Spleen (tissue), 11 donors: ENCODE measurements around the gene CLIC5. TPM values are rescaled to one million over a fixed set of nuclear protein-coding genes. Genes with fewer than 3 reads are reported as not detected.

ENCODE experiments used
- DNase-seq: peaks from one replicate; pipeline ENCODE4 v3.0.0-alpha.2; 2020
- H3K27ac ChIP-seq, 8 donors: fragments of 200-600 bp; sonication (generic) in 7 of 8; 1 replicate in 4 of 8; 2 replicates in 4 of 8; pipeline versions ENCODE4 v1.5.0 to v1.8.0; 2016 to 2021; ENCODE audit warnings: inconsistent platforms in 4 of 8, mild to moderate bottlenecking in 4 of 8, moderate library complexity in 1 of 8
- H3K27me3 ChIP-seq, 7 donors: fragments of 200-600 bp; sonication (generic) in 6 of 7; replicated peaks in 1 of 7; 1 replicate in 4 of 7; 2 replicates in 3 of 7; pipeline versions ENCODE4 v1.5.0 to v1.8.0; 2016 to 2021; ENCODE audit warnings: inconsistent platforms in 3 of 7, mild to moderate bottlenecking in 1 of 7
- H3K36me3 ChIP-seq, 6 donors: fragments of 200-600 bp; sonication (generic) in 5 of 6; 1 replicate in 4 of 6; 2 replicates in 2 of 6; pipeline versions ENCODE4 v1.5.0 to v1.8.0; 2016 to 2021; ENCODE audit warnings: inconsistent platforms in 2 of 6
- H3K4me1 ChIP-seq, 6 donors: fragments of 200-600 bp; sonication (generic) in 5 of 6; 1 replicate in 3 of 6; 2 replicates in 3 of 6; pipeline versions ENCODE4 v1.5.0 to v1.8.0; 2016 to 2021; ENCODE audit warnings: inconsistent platforms in 3 of 6
- H3K4me3 ChIP-seq, 8 donors: fragments of 200-600 bp; sonication (generic) in 7 of 8; 1 replicate in 4 of 8; 2 replicates in 4 of 8; pipeline versions ENCODE4 v1.5.0 to v1.8.0; 2016 to 2021; ENCODE audit warnings: inconsistent platforms in 4 of 8, mild to moderate bottlenecking in 4 of 8, moderate library complexity in 2 of 8
- H3K9me3 ChIP-seq, 8 donors: fragments of 200-600 bp; sonication (generic) in 7 of 8; 1 replicate in 4 of 8; 2 replicates in 4 of 8; pipeline versions ENCODE4 v1.5.0 to v1.8.0; 2016 to 2021; ENCODE audit warnings: inconsistent platforms in 4 of 8
- POLR2A ChIP-seq, 3 donors: fragments of 450-650 bp; IDR thresholded peaks; one replicate each; pipeline ENCODE4 v1.5.1; 2017; ENCODE audit warnings: antibody characterized with exemption in 3 of 3, mild to moderate bottlenecking in 1 of 3
- POLR2AphosphoS5 ChIP-seq, 3 donors: sonication (generic); formaldehyde crosslinking; IDR thresholded peaks; one replicate each; pipeline ENCODE4 v1.5.1; 2017; ENCODE audit warnings: antibody characterized with exemption in 3 of 3
- WGBS, 5 donors: extraction: QIAGEN DNeasy Blood & Tissue Kit in 3 of 5; methylation state at CpG; one replicate each; pipeline versions ENCODE4 v1.1.5 to v1.1.7; 2013 to 2018; 5-methylcytosine and 5-hydroxymethylcytosine counted together
- intact Hi-C: fragments of 100-400 bp; cut with DNase I; formaldehyde crosslinking; loops from one replicate; pipeline ENCODE4 v1.15.0; 2023; ENCODE audit warnings: low total_unique reads
- polyA plus RNA-seq, 3 donors: library from polyadenylated mRNA; stranded (reverse); fragments of 200-250 nt; gene quantifications; one replicate each; pipeline ENCODE4 v1.2.1, GENCODE V29; 2013
- total RNA-seq, 7 donors: library from RNA; depleted of rRNA in 3 of 7; stranded (reverse); fragments of >200 nt in 3 of 7; fragmentation: NEBNext Ultra II Directional in 4 of 7; extraction: Animal tissue kit (Norgen Biotek cat#: 25700) in 4 of 7; gene quantifications; one replicate each; pipeline versions ENCODE4 v1.1.0 to v1.2.1, GENCODE V29; 2016 to 2021
- TF ChIP-seq, protein P1 (sequence below), 11 experiments: fragments of 200-600 bp in 7 of 11; fragments of 450-650 bp in 4 of 11; sonication (generic) in 4 of 11; IDR thresholded peaks in 8 of 11; conservative IDR thresholded peaks in 3 of 11; 1 replicate in 7 of 11; 2 replicates in 4 of 11; pipeline versions ENCODE4 v1.4.0 to v1.8.0; 2016 to 2021; ENCODE audit warnings: antibody characterized with exemption in 11 of 11, inconsistent platforms in 4 of 11, mild to moderate bottlenecking in 1 of 11
- donor health status: healthy with polysubstance abuse.
- donor health status: DM: no; HTN: no; CAD: no; lungs with moderate emphysema.
- donor health status: DM: no; HTN: no; CAD: no.
- donor health status: Bipolar disorder and iron deficiency.
- donor health status: healthy.
- donor health status: DM: no; HTN: no; CAD: no.
- donor health status: DM: yes; HTN: yes; CAD: no.

Gene CLIC5
- total and polyA plus RNA-seq, 10 donors = 2.8 to 189 (median 71.2) TPM

DNA sequence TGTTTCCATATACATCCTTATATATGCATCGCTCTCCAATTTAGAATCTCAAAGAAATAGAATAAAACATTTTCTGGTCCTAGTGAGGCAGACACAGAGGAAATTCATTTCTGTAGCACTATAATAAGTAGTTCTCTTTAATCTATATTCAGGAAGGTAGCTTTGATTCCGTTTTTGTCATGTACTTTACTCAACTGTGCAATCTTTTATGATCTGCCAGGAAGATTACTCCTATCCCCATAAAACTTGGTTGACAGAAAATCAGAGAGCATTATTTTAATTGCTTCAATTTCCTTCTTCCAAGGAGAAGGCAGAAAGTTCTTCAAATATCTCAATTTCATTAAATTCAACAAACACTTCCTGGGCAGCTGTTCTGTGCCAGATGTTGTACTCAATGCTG is 10.6 kb upstream of the CLIC5 start:
- no peak overlapping the region for H3K27ac ChIP-seq
- no peak for TF ChIP-seq POLR2A (IDR thresholded peaks at IDR 0.05)
- TF ChIP-seq POLR2AphosphoS5 (IDR thresholded peaks at IDR 0.05) = no peak
- TF ChIP-seq, protein P1, sequence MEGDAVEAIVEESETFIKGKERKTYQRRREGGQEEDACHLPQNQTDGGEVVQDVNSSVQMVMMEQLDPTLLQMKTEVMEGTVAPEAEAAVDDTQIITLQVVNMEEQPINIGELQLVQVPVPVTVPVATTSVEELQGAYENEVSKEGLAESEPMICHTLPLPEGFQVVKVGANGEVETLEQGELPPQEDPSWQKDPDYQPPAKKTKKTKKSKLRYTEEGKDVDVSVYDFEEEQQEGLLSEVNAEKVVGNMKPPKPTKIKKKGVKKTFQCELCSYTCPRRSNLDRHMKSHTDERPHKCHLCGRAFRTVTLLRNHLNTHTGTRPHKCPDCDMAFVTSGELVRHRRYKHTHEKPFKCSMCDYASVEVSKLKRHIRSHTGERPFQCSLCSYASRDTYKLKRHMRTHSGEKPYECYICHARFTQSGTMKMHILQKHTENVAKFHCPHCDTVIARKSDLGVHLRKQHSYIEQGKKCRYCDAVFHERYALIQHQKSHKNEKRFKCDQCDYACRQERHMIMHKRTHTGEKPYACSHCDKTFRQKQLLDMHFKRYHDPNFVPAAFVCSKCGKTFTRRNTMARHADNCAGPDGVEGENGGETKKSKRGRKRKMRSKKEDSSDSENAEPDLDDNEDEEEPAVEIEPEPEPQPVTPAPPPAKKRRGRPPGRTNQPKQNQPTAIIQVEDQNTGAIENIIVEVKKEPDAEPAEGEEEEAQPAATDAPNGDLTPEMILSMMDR (IDR thresholded peaks at IDR 0.05 in 8 of 11, conservative IDR thresholded peaks at IDR 0.05 in 3 of 11) = no peak
- intact Hi-C loops = no loop called here
- H3K27me3 ChIP-seq = peaks cover 0 to 6% (median 0%) of the 10 kb centered on the region in 7 donors
- 66 to 86% (median 77%) methylated on average over 2 of the region's 2 CpGs for WGBS, 5 donors
- no peaks in the 10 kb centered on the region for H3K4me1 ChIP-seq
- DNase-seq = no peak
- no peak overlapping the region for H3K4me3 ChIP-seq
- peaks cover 0 to 3% (median 0%) of the 10 kb centered on the region in 8 donors for H3K9me3 ChIP-seq
- H3K36me3 ChIP-seq = no peaks in the 10 kb centered on the region

DNA sequence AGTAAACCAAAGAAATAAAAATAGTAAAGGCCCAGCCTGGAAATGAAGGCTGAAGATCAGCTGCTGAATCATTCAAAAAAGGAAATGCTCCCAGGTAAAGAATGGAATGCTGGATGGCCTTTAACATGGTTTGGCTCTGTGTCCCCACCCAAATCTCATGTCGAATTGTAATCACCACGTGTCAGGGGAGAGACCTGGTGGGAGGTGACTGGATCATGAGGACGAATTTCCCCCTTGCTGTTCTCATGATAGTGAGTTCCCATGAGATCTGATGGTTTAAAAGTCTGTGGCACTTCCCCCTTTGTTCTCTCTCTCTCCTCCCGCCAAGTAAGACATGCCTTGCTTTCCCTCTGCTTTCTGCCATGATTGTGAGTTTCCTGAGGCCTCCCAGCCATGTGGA is 9.9 kb upstream of the CLIC5 start:
- Histone ChIP-seq H3K36me3 (no peaks in the 10 kb centered on the region), H3K4me3 (no peak overlapping the region), H3K27ac (no peak overlapping the region), H3K9me3 (peaks cover 0 to 3% (median 0%) of the 10 kb centered on the region in 8 donors), H3K27me3 (peaks cover 0 to 6% (median 0%) of the 10 kb centered on the region in 7 donors), H3K4me1 (no peaks in the 10 kb centered on the region)
- TF ChIP-seq, protein P1 (IDR thresholded peaks at IDR 0.05 in 8 of 11, conservative IDR thresholded peaks at IDR 0.05 in 3 of 11) = no peak
- DNase-seq = no peak
- 71 to 84% (median 78%) methylated on average over 4 of the region's 4 CpGs for WGBS, 5 donors
- intact Hi-C loops = no loop called here

DNA sequence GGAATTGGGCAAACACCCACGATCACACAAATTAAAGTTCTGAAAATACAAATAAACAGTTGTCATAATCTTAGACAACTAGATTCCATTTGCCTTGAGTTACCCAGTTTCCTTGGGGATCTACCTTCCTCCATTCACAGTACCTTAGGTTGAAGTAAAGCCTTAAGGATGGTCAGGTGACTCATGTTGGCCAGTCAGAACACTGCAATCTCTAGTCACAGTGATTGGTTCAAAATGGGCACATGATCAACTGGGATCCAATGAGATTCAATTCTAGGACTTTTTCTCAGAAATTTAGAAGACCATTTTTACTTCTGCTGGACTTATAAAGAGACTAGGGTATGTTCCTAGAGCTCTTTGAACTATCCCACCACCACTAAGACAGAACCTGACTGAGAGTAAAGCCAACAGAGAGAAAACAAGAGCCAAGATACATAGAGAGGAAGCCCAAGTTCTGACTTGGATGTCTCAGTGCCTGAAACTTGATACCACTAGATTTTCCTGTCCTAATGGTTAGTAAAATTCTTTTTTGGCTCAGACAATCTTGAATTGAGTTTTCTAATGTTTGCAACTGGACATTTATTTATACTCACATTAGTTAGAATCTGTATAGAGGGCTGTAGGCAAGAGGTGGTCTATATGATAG is 8.6 kb upstream of the CLIC5 start:
- H3K27me3 ChIP-seq = peaks cover 0 to 6% (median 0%) of the 10 kb centered on the region in 7 donors
- H3K4me1 ChIP-seq = no peaks in the 10 kb centered on the region
- no peak overlapping the region for H3K27ac ChIP-seq
- TF ChIP-seq POLR2A (IDR thresholded peaks at IDR 0.05) (no peak), POLR2AphosphoS5 (IDR thresholded peaks at IDR 0.05) (no peak)
- TF ChIP-seq, protein P1 (IDR thresholded peaks at IDR 0.05 in 8 of 11, conservative IDR thresholded peaks at IDR 0.05 in 3 of 11) = no peak
- WGBS, 5 donors = 73 to 88% (median 83%) methylated on average over 1 of the region's 1 CpG
- DNase-seq = no peak
- H3K9me3 ChIP-seq = peaks cover 0 to 3% (median 0%) of the 10 kb centered on the region in 8 donors
- no peak overlapping the region for H3K4me3 ChIP-seq
- H3K36me3 ChIP-seq = no peaks in the 10 kb centered on the region
- intact Hi-C loops = no loop called here

DNA sequence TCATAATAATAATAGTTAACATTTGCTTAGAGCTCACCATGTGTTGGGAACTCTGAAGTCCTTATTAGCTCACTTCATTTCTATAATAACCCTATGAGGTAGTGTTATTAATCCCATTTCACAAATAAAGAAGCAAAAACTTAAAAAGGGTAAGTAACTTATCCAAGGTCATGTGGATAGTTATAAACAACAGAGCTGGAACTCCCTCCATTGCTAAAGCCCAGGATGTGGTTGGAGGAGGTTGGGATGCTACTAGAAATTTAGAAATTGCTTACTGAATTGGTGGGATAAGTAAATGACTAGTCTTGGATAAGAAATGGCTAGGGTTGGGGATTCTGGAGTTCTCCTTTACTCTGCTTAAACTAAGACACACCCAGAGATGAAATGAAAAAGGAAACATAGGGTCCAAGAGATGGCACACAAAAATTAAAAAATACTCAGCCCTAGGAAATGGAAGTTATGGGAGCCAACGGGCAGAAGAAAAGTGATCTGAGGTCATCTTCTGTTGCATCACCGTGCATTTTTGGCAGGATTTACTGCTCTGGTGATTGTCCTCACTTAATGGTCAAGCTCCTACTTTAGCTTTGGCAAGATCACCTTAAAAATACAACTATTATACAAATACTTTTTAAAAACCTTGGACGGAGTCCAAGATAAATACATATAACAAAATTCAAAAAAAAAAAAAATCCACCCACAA is 7.7 kb upstream of the CLIC5 start:
- no peaks in the 10 kb centered on the region for H3K4me1 ChIP-seq
- no peaks in the 10 kb centered on the region for H3K36me3 ChIP-seq
- DNase-seq = no peak
- WGBS, 5 donors = 66 to 80% (median 73%) methylated on average over 3 of the region's 3 CpGs
- intact Hi-C loops = no loop called here
- TF ChIP-seq, protein P1 (IDR thresholded peaks at IDR 0.05 in 8 of 11, conservative IDR thresholded peaks at IDR 0.05 in 3 of 11) = no peak
- no peak for TF ChIP-seq POLR2AphosphoS5 (IDR thresholded peaks at IDR 0.05)
- TF ChIP-seq POLR2A (IDR thresholded peaks at IDR 0.05) = no peak
- peaks cover 0 to 3% (median 0%) of the 10 kb centered on the region in 8 donors for H3K9me3 ChIP-seq
- peaks cover 0 to 6% (median 0%) of the 10 kb centered on the region in 7 donors for H3K27me3 ChIP-seq
- H3K4me3 ChIP-seq = no peak overlapping the region
- no peak overlapping the region for H3K27ac ChIP-seq
